ENCODE measurements around the gene JUND. TPM values are rescaled to one million over a fixed set of nuclear protein-coding genes. Genes with fewer than 3 reads are reported as not detected.
A peak's percentile ranks its signal among the peaks of the same experiment; 100 is the strongest.

JUND gene
- total RNA-seq, 2 donors from 2014 or later: 521 to 844 TPM

GRCh38 chr19:18252370-18252717 is 29.1 kb downstream of the JUND start:
- H3K36me3 ChIP-seq: no peaks in the 10 kb centered on the region
- intact Hi-C loops (cut with DNase I): loop anchor here (5.0 kb wide), 2 partner anchors 60 to 140 kb away; partner anchors contain the start of gene MPV17L2
- no peaks in the 10 kb centered on the region for H3K9me3 ChIP-seq
- H3K27ac ChIP-seq: no peak overlapping the region
- no peaks in the 10 kb centered on the region for H3K4me1 ChIP-seq (replicated peaks)
- no peaks in the 10 kb centered on the region for H3K27me3 ChIP-seq (replicated peaks; ENCODE audit: insufficient read depth)
- DNase-seq (ENCODE audit: low spot score): no peak
- TF ChIP-seq POLR2A (IDR thresholded peaks at IDR 0.05) (no peak), CTCF (IDR thresholded peaks at IDR 0.05) (no peak), POLR2AphosphoS5 (IDR thresholded peaks at IDR 0.05) (no peak)
- 64% methylated on average over 7 of the region's 7 CpGs for WGBS
- no peak overlapping the region for H3K4me3 ChIP-seq

- Histone ChIP-seq H3K27ac (no peak overlapping the region), H3K9me3 (no peaks in the 10 kb centered on the region), H3K4me3 (no peak overlapping the region), H3K4me1 (replicated peaks) (no peaks in the 10 kb centered on the region), H3K27me3 (replicated peaks; ENCODE audit: insufficient read depth) (no peaks in the 10 kb centered on the region), H3K36me3 (no peaks in the 10 kb centered on the region)
- DNase-seq (ENCODE audit: low spot score): peak; percentile 57
- intact Hi-C loops (cut with DNase I): loop anchor here (5.0 kb wide), 2 partner anchors 59 to 139 kb away; partner anchors contain the start of gene MPV17L2
- TF ChIP-seq POLR2AphosphoS5 (IDR thresholded peaks at IDR 0.05): peak; percentile 57
- TF ChIP-seq CTCF (IDR thresholded peaks at IDR 0.05): peak; percentile 90 to 96 (median 95)
- no peak for TF ChIP-seq POLR2A (IDR thresholded peaks at IDR 0.05)
- 24% methylated on average over 23 of the region's 23 CpGs for WGBS
These were observed 29.6 kb downstream of the JUND start for GRCh38 chr19:18251587-18252369.

GRCh38 chr19:18249834-18250233 is 31.6 kb downstream of the JUND start:
- no peak for TF ChIP-seq POLR2A (IDR thresholded peaks at IDR 0.05)
- no peak for TF ChIP-seq CTCF (IDR thresholded peaks at IDR 0.05)
- TF ChIP-seq POLR2AphosphoS5 (IDR thresholded peaks at IDR 0.05): no peak
- H3K9me3 ChIP-seq: no peaks in the 10 kb centered on the region
- no peaks in the 10 kb centered on the region for H3K4me1 ChIP-seq (replicated peaks)
- WGBS: 93% methylated on average over 5 of the region's 5 CpGs
- no peaks in the 10 kb centered on the region for H3K36me3 ChIP-seq
- no peak overlapping the region for H3K27ac ChIP-seq
- H3K27me3 ChIP-seq (replicated peaks; ENCODE audit: insufficient read depth): no peaks in the 10 kb centered on the region
- H3K4me3 ChIP-seq: no peak overlapping the region
- intact Hi-C loops (cut with DNase I): loop anchor here (2.0 to 5.0 kb wide), 3 partner anchors 41 to 138 kb away; partner anchors contain the start of gene MPV17L2
- no peak for DNase-seq (ENCODE audit: low spot score)

- intact Hi-C loops (cut with DNase I): no loop called here
- no peak overlapping the region for H3K4me3 ChIP-seq
- no peaks in the 10 kb centered on the region for H3K36me3 ChIP-seq
- 73% methylated on average over 7 of the region's 7 CpGs for WGBS
- no peaks in the 10 kb centered on the region for H3K4me1 ChIP-seq (replicated peaks)
- H3K9me3 ChIP-seq: no peaks in the 10 kb centered on the region
- H3K27ac ChIP-seq: no peak overlapping the region
- TF ChIP-seq CTCF (IDR thresholded peaks at IDR 0.05) (no peak), POLR2A (IDR thresholded peaks at IDR 0.05) (no peak), POLR2AphosphoS5 (IDR thresholded peaks at IDR 0.05) (no peak)
- no peak for DNase-seq (ENCODE audit: low spot score)
- H3K27me3 ChIP-seq (replicated peaks; ENCODE audit: insufficient read depth): no peaks in the 10 kb centered on the region
These were observed 36.1 kb downstream of the JUND start for GRCh38 chr19:18245297-18245696.

GRCh38 chr19:18239303-18239702 is 42.1 kb downstream of the JUND start:
- TF ChIP-seq POLR2AphosphoS5 (IDR thresholded peaks at IDR 0.05) (no peak), POLR2A (IDR thresholded peaks at IDR 0.05) (no peak), CTCF (IDR thresholded peaks at IDR 0.05) (no peak)
- peaks cover 3% of the 10 kb centered on the region for H3K27me3 ChIP-seq (replicated peaks; ENCODE audit: insufficient read depth)
- 29% methylated on average over 12 of the region's 12 CpGs for WGBS
- H3K4me3 ChIP-seq: no peak overlapping the region
- intact Hi-C loops (cut with DNase I): no loop called here
- no peak for DNase-seq (ENCODE audit: low spot score)
- no peaks in the 10 kb centered on the region for H3K9me3 ChIP-seq
- no peak overlapping the region for H3K27ac ChIP-seq
- H3K4me1 ChIP-seq (replicated peaks): no peaks in the 10 kb centered on the region
- no peaks in the 10 kb centered on the region for H3K36me3 ChIP-seq

Data from prostate gland (tissue), 2 donors.